CD14-positive monocyte (primary cell): ENCODE measurements around the gene TPD52L1. TPM values are rescaled to one million over a fixed set of nuclear protein-coding genes. Genes with fewer than 3 reads are reported as not detected.

Experiments used
- DNase-seq, 3 donors: peaks; one replicate each; pipeline ENCODE4 v3.0.0-alpha.2; 2011 to 2022
- H2AFZ ChIP-seq: 2 replicates; pipeline ENCODE4 v1.6.0; 2012; ENCODE audit warnings: mild to moderate bottlenecking, low read depth, low read length, inconsistent platforms; ENCODE audit not compliant: insufficient read depth, poor library complexity, severe bottlenecking
- H3K27ac ChIP-seq, 2 donors: 1 replicate in 1 of 2; 2 replicates in 1 of 2; pipeline ENCODE4 v1.5.1; 2012 to 2013; ENCODE audit warnings: low read length in 2 of 2, control low read depth in 1 of 2, inconsistent platforms in 1 of 2, low read depth in 1 of 2, mild to moderate bottlenecking in 1 of 2
- H3K27me3 ChIP-seq, 2 donors: one replicate each; pipeline versions ENCODE4 v1.6.0 to v1.6.1; 2011 to 2013; ENCODE audit warnings: low read length in 2 of 2; ENCODE audit not compliant: control insufficient read depth in 2 of 2, insufficient read depth in 2 of 2
- H3K36me3 ChIP-seq, 2 donors: replicated peaks in 1 of 2; 1 replicate in 1 of 2; 2 replicates in 1 of 2; pipeline versions ENCODE4 v1.5.1 to v1.6.1; 2012 to 2013; ENCODE audit warnings: low read length in 2 of 2, control low read depth in 1 of 2, inconsistent platforms in 1 of 2, mild to moderate bottlenecking in 1 of 2; ENCODE audit not compliant: insufficient read depth in 2 of 2, control insufficient read depth in 1 of 2
- H3K4me1 ChIP-seq, 2 donors: 1 replicate in 1 of 2; 2 replicates in 1 of 2; pipeline versions ENCODE4 v1.5.1 to v1.6.1; 2012 to 2013; ENCODE audit warnings: low read length in 2 of 2, control low read depth in 1 of 2, inconsistent platforms in 1 of 2, mild to moderate bottlenecking in 1 of 2, moderate library complexity in 1 of 2; ENCODE audit not compliant: insufficient read depth in 2 of 2, control insufficient read depth in 1 of 2
- H3K4me2 ChIP-seq: replicated peaks from 2 replicates; pipeline ENCODE3; 2012; ENCODE audit warnings: low read length, moderate library complexity, mild to moderate bottlenecking; ENCODE audit not compliant: poor library complexity, severe bottlenecking; ENCODE audit errors: extremely low read depth
- H3K4me3 ChIP-seq, 3 experiments: fragments of 200-600 bp in 1 of 3; sonication (generic) in 1 of 3; replicated peaks in 1 of 3; 1 replicate in 2 of 3; 2 replicates in 1 of 3; pipeline ENCODE4 v1.5.1; 2011 to 2013; ENCODE audit warnings: low read length in 3 of 3, mild to moderate bottlenecking in 3 of 3, control low read depth in 2 of 3, low read depth in 2 of 3, inconsistent platforms in 1 of 3, moderate library complexity in 1 of 3
- H3K79me2 ChIP-seq: 2 replicates; pipeline ENCODE4 v1.6.0; 2012; ENCODE audit warnings: mild to moderate bottlenecking, control low read depth, inconsistent platforms, low read length, moderate library complexity; ENCODE audit not compliant: insufficient read depth
- H3K9ac ChIP-seq: 2 replicates; pipeline ENCODE4 v1.6.0; 2017; ENCODE audit warnings: low read length, mild to moderate bottlenecking; ENCODE audit not compliant: insufficient read depth, poor library complexity, severe bottlenecking
- H3K9me3 ChIP-seq, 2 donors: replicated peaks in 1 of 2; 1 replicate in 1 of 2; 2 replicates in 1 of 2; pipeline versions ENCODE4 v1.5.1 to v1.6.1; 2012 to 2013; ENCODE audit warnings: low read length in 2 of 2, control low read depth in 1 of 2; ENCODE audit not compliant: control insufficient read depth in 1 of 2, insufficient read depth in 1 of 2
- H4K20me1 ChIP-seq: 2 replicates; pipeline ENCODE4 v1.6.0; 2012; ENCODE audit warnings: mild to moderate bottlenecking, low read length, control low read depth, moderate library complexity; ENCODE audit not compliant: insufficient read depth
- H3K27ac Mint-ChIP-seq, 7 donors: one replicate each; pipeline ENCODE4 v1.8.0; 2020; ENCODE audit warnings: mild to moderate bottlenecking in 7 of 7, mixed read lengths in 7 of 7, moderate library complexity in 6 of 7, inconsistent platforms in 2 of 7
- H3K27me3 Mint-ChIP-seq, 3 donors: one replicate each; pipeline ENCODE4 v1.8.0; 2021 to 2022; ENCODE audit warnings: low read depth in 3 of 3, mild to moderate bottlenecking in 3 of 3, mixed read lengths in 3 of 3, moderate library complexity in 3 of 3, inconsistent platforms in 1 of 3
- H3K36me3 Mint-ChIP-seq, 2 donors: one replicate each; pipeline ENCODE4 v1.8.0; 2020; ENCODE audit warnings: mixed read lengths in 2 of 2, inconsistent platforms in 1 of 2, mild to moderate bottlenecking in 1 of 2
- H3K4me1 Mint-ChIP-seq: one replicate; pipeline ENCODE4 v1.8.0; 2020; ENCODE audit warnings: mild to moderate bottlenecking, mixed read lengths
- H3K4me3 Mint-ChIP-seq, 2 donors: one replicate each; pipeline ENCODE4 v1.8.0; 2020; ENCODE audit warnings: mild to moderate bottlenecking in 2 of 2, mixed read lengths in 2 of 2, moderate library complexity in 1 of 2
- H3K9me3 Mint-ChIP-seq, 7 donors: one replicate each; pipeline ENCODE4 v1.8.0; 2020 to 2022; ENCODE audit warnings: mixed read lengths in 7 of 7, mild to moderate bottlenecking in 6 of 7, moderate library complexity in 6 of 7, inconsistent platforms in 2 of 7
- CTCF ChIP-seq: fragments of 200-600 bp; IDR thresholded peaks from one replicate; pipeline ENCODE4 v1.8.0; 2022; ENCODE audit warnings: antibody characterized with exemption, mild to moderate bottlenecking
- WGBS: methylation state at CpG from one replicate; pipeline ENCODE4 v1.1.5; 2013; ENCODE audit warnings: missing lambda C conversion rate; ENCODE audit not compliant: insufficient coverage; 5-methylcytosine and 5-hydroxymethylcytosine counted together
- intact Hi-C, 2 donors: fragments of 100-400 bp; cut with micrococcal nuclease; formaldehyde crosslinking; loops; one replicate each; pipeline versions ENCODE4 v1.15.0 to v1.15.1; 2023
- polyA minus RNA-seq: library from RNA; depleted of rRNA, polyadenylated mRNA; stranded (reverse); fragments of >200 nt; gene quantifications from 2 replicates; pipeline ENCODE4 v1.2.3, GENCODE V29; 2012
- polyA plus RNA-seq, 3 donors: library from polyadenylated mRNA; depleted of rRNA in 1 of 3; unstranded in 2 of 3; stranded (reverse) in 1 of 3; fragments of 300-500 nt in 2 of 3; fragments of >200 nt in 1 of 3; fragmentation: Illumina TruSeq in 2 of 3; gene quantifications; 1 replicate in 2 of 3; 2 replicates in 1 of 3; pipeline ENCODE4 v1.2.3, GENCODE V29; 2012 to 2021
- total RNA-seq, 12 experiments: library from RNA in 1 of 12; stranded (reverse) in 1 of 12; fragments of 120-200 nt in 1 of 12; gene quantifications; one replicate each; pipeline ENCODE4 v1.2.4 and lab custom pipeline; 2013 to 2026; ENCODE audit warnings: mixed read lengths in 6 of 12, inconsistent platforms in 1 of 12

The TPD52L1 gene
- 0.29 TPM for total RNA-seq (2013)
- not detected for polyA plus RNA-seq
- polyA minus RNA-seq, result 0.24 TPM in 1 of 2 replicates, not detected in the other
- total RNA-seq (lab: John Stamatoyannopoulos, UW), result 0 to 2.9 (median 0.31) reads per million in 11 experiments

- DNase-seq, result peak; percentile 20 to 51 (median 31)
- peak within 1 kb of the TSS; percentile 81 to 95 for H3K4me3 Mint-ChIP-seq
- peak within 1 kb of the TSS; percentile 7 to 77 (median 45) for H3K4me3 ChIP-seq
- no peak within 1 kb of the TSS for H3K27ac ChIP-seq
- peaks cover 7 to 22% of the 10 kb centered on the region in 2 donors for H3K27me3 ChIP-seq
- H4K20me1 ChIP-seq, result no peaks in the 10 kb centered on the region
- WGBS, result under 1% methylated on average over 41 of the region's 47 CpGs
- H3K4me2 ChIP-seq, result peak within 1 kb of the TSS; percentile 84
- no peaks in the 10 kb centered on the region for H3K36me3 Mint-ChIP-seq
- H2AFZ ChIP-seq, result peak within 1 kb of the TSS; percentile 80
- no peaks in the 10 kb centered on the region for H3K36me3 ChIP-seq
- peaks cover 14% of the 10 kb centered on the region for H3K4me1 Mint-ChIP-seq
- peak within 1 kb of the TSS; percentile 47 for H3K9ac ChIP-seq
- no peaks in the 10 kb centered on the region for H3K79me2 ChIP-seq
- no peak within 1 kb of the TSS for H3K27ac Mint-ChIP-seq
- TF ChIP-seq CTCF, result peak; percentile 80
- H3K9me3 ChIP-seq, result no peaks in the 10 kb centered on the region
- peaks cover 0 to 6% (median 0%) of the 10 kb centered on the region in 7 donors for H3K9me3 Mint-ChIP-seq
- intact Hi-C loops, result no loop called here
- peaks cover 23 to 34% (median 24%) of the 10 kb centered on the region in 3 donors for H3K27me3 Mint-ChIP-seq
- peaks cover 15 to 16% of the 10 kb centered on the region in 2 donors for H3K4me1 ChIP-seq
Observed at GRCh38 chr6:125153391-125154117, at the start of gene TPD52L1. Gene TPD52L1, plus strand, starts transcription at chr6:125153773. Its CDS starts 179 bp downstream, at chr6:125153952.

- no peak overlapping the region for H3K4me3 Mint-ChIP-seq
- Histone ChIP-seq H4K20me1 (no peaks in the 10 kb centered on the region), H3K4me2 (no peak overlapping the region), H3K9me3 (no peaks in the 10 kb centered on the region), H3K4me3 (no peak overlapping the region), H3K27ac (no peak overlapping the region), H3K79me2 (no peaks in the 10 kb centered on the region), H3K9ac (no peak overlapping the region), H2AFZ (no peak overlapping the region), H3K36me3 (no peaks in the 10 kb centered on the region), H3K27me3 (no peaks in the 10 kb centered on the region), H3K4me1 (peaks cover 4 to 20% of the 10 kb centered on the region in 2 donors)
- H3K27ac Mint-ChIP-seq, result no peak overlapping the region
- peaks cover 0 to 7% (median 0%) of the 10 kb centered on the region in 3 donors for H3K27me3 Mint-ChIP-seq
- intact Hi-C loops, result no loop called here
- WGBS, result 81% methylated on average over 3 of the region's 4 CpGs
- H3K9me3 Mint-ChIP-seq, result peaks cover 1 to 9% (median 4%) of the 10 kb centered on the region in 7 donors
- DNase-seq, result no peak
- peaks cover 25% of the 10 kb centered on the region for H3K4me1 Mint-ChIP-seq
- no peak for TF ChIP-seq CTCF
- H3K36me3 Mint-ChIP-seq, result no peaks in the 10 kb centered on the region
Observed at GRCh38 chr6:125104425-125104824, 49.1 kb upstream of the TPD52L1 start.
